MCF 10A (cell line): Measurements from ENCODE around the gene TOMT. TPM values are rescaled to one million over a fixed set of nuclear protein-coding genes. Genes with fewer than 3 reads are reported as not detected.
"Not testable (repeated sequence)": the region's sequence is repeated elsewhere in the genome, so short reads cannot be mapped to it uniquely, and the experiment has no call there.

ENCODE experiments used
- BruUV-seq: library from RNA; stranded (reverse); fragments of 400-500 nt; replicated peaks from 2 replicates; lab custom pipeline; 2021; lab: Mats Ljungman, UMichigan
- CTCF ChIA-PET: fragments of 300-600 bp; sonication (Branson Sonifier 250); formaldehyde crosslinking; extraction: SDS; loops from one replicate; lab custom pipeline; 2021; ENCODE audit warnings: antibody characterized with exemption, inconsistent platforms; lab: Yijun Ruan, JAX
- POLR2A ChIA-PET: fragments of 300-600, 350-650 bp; sonication (Branson Sonifier 250); formaldehyde crosslinking; extraction: SDS; loops from one replicate; lab custom pipeline; 2020; ENCODE audit warnings: antibody characterized with exemption, inconsistent platforms; lab: Yijun Ruan, JAX
- DNase-seq: peaks from one replicate; pipeline ENCODE4 v3.0.0-alpha.2; 2018; ENCODE audit not compliant: unreplicated experiment
- H3K27ac Mint-ChIP-seq: one replicate; pipeline ENCODE4 v1.8.0; 2022; ENCODE audit warnings: mild to moderate bottlenecking, low read depth, mixed read lengths; ENCODE audit not compliant: unreplicated experiment
- H3K27me3 Mint-ChIP-seq: one replicate; pipeline ENCODE4 v1.8.0; 2022; ENCODE audit warnings: mixed read lengths; ENCODE audit not compliant: insufficient read depth, unreplicated experiment
- H3K36me3 Mint-ChIP-seq: one replicate; pipeline ENCODE4 v1.8.0; 2022; ENCODE audit warnings: mild to moderate bottlenecking, moderate library complexity, mixed read lengths; ENCODE audit not compliant: insufficient read depth, unreplicated experiment
- H3K4me1 Mint-ChIP-seq: one replicate; pipeline ENCODE4 v1.8.0; 2022; ENCODE audit warnings: mixed read lengths; ENCODE audit not compliant: insufficient read depth, unreplicated experiment
- H3K4me3 Mint-ChIP-seq: one replicate; pipeline ENCODE4 v1.8.0; 2022; ENCODE audit warnings: mild to moderate bottlenecking, moderate library complexity, mixed read lengths; ENCODE audit not compliant: unreplicated experiment
- H3K9me3 Mint-ChIP-seq: one replicate; pipeline ENCODE4 v1.8.0; 2022; ENCODE audit warnings: mixed read lengths; ENCODE audit not compliant: unreplicated experiment
- CTCF ChIP-seq: fragments of 200-600 bp; IDR thresholded peaks from one replicate; pipeline ENCODE4 v1.8.0; 2022; ENCODE audit warnings: antibody characterized with exemption, mild to moderate bottlenecking; ENCODE audit not compliant: unreplicated experiment
- intact Hi-C: fragments of 100-400 bp; cut with micrococcal nuclease; formaldehyde crosslinking; loops from 2 replicates; pipeline ENCODE4 v1.14.1; 2022
- total RNA-seq: library from RNA; stranded (reverse); gene quantifications from 2 replicates; pipeline ENCODE4 v1.2.3, GENCODE V29; 2022

The TOMT gene
- total RNA-seq, 1 experiment from 2014 or later: not detected

- ChIA-PET POLR2A (interaction anchor here (0.8 to 1.3 kb wide), 2 partner anchors 14 to 16 kb away, joined by 4 read pairs; partner anchors contain the start of gene ANAPC15), CTCF (interaction anchor here (0.6 to 1.3 kb wide), 2 partner anchors 11 to 14 kb away, joined by 5 to 6 read pairs; no protein-coding TSS in a partner anchor)
- Mint-ChIP-seq H3K27me3 (no peaks in the 10 kb centered on the region), H3K27ac (no peak overlapping the region), H3K4me3 (no peak overlapping the region), H3K4me1 (no peaks in the 10 kb centered on the region), H3K36me3 (no peaks in the 10 kb centered on the region), H3K9me3 (no peaks in the 10 kb centered on the region)
- TF ChIP-seq CTCF: no peak
- no TSS peak for BruUV-seq
- DNase-seq: no peak
- intact Hi-C loops: no loop called here
These were observed 23.7 kb downstream of the TOMT start for GRCh38 chr11:72129381-72129780.

GRCh38 chr11:72132646-72133045 lies 26.9 kb downstream of the TOMT start:
- TF ChIP-seq CTCF: no peak
- BruUV-seq: no TSS peak
- H3K36me3 Mint-ChIP-seq: no peaks in the 10 kb centered on the region
- no peak overlapping the region for H3K4me3 Mint-ChIP-seq
- no peaks in the 10 kb centered on the region for H3K9me3 Mint-ChIP-seq
- no peak overlapping the region for H3K27ac Mint-ChIP-seq
- no peaks in the 10 kb centered on the region for H3K4me1 Mint-ChIP-seq
- H3K27me3 Mint-ChIP-seq: no peaks in the 10 kb centered on the region
- POLR2A ChIA-PET: interaction anchor here (1.5 kb wide), 1 partner anchor 21 kb away, joined by 3 read pairs; no protein-coding TSS in a partner anchor
- CTCF ChIA-PET: no interaction called here
- no peak for DNase-seq
- intact Hi-C loops: no loop called here

GRCh38 chr11:72135473-72135872 lies 29.7 kb downstream of the TOMT start, which contains the start of gene FOLR3:
FOLR3 (plus strand) TSS chr11:72135725; CDS start chr11:72135953, 228 bp downstream.
- H3K36me3 Mint-ChIP-seq, CTCF ChIA-PET, POLR2A ChIA-PET, H3K4me1 Mint-ChIP-seq, H3K4me3 Mint-ChIP-seq, intact Hi-C loops, DNase-seq, BruUV-seq, H3K9me3 Mint-ChIP-seq, H3K27ac Mint-ChIP-seq, H3K27me3 Mint-ChIP-seq: not testable (repeated sequence)

GRCh38 chr11:72135891-72136683 lies 30.4 kb downstream of the TOMT start:
- no peak for DNase-seq
- CTCF ChIA-PET: interaction anchor here (0.7 to 1.8 kb wide), 2 partner anchors 111 to 160 kb away, joined by 3 to 5 read pairs; no protein-coding TSS in a partner anchor
- POLR2A ChIA-PET: interaction anchor here (0.7 kb wide), 1 partner anchor 23 kb away, joined by 4 read pairs; no protein-coding TSS in a partner anchor
- Mint-ChIP-seq H3K9me3 (no peaks in the 10 kb centered on the region), H3K36me3 (no peaks in the 10 kb centered on the region), H3K4me3 (no peak overlapping the region), H3K27me3 (no peaks in the 10 kb centered on the region), H3K27ac (no peak overlapping the region), H3K4me1 (peaks cover 12% of the 10 kb centered on the region)
- no peak for TF ChIP-seq CTCF
- BruUV-seq: no TSS peak
- intact Hi-C loops: no loop called here
